Epidermal melanocyte (primary cell): ENCODE measurements around the gene LPCAT1.
A peak's percentile ranks its signal among the peaks of the same experiment; 100 is the strongest.
"Not testable (repeated sequence)": the region's sequence is repeated elsewhere in the genome, so short reads cannot be mapped to it uniquely, and the experiment has no call there.

Source experiments
- DNase-seq: peaks from one replicate; pipeline ENCODE4 v3.0.0; 2011; ENCODE audit warnings: low spot score; ENCODE audit not compliant: insufficient read length

Gene LPCAT1

GRCh38 chr5:1480806-1481205 is 43.0 kb downstream of the LPCAT1 start:
- DNase-seq: no peak

- no peak for DNase-seq
Measured at GRCh38 chr5:1480217-1480616, 43.5 kb downstream of the LPCAT1 start.

- peak; percentile 43 for DNase-seq
Measured at GRCh38 chr5:1479581-1480188, 44.1 kb downstream of the LPCAT1 start.

GRCh38 chr5:1479066-1479465 is 44.7 kb downstream of the LPCAT1 start:
- DNase-seq: no peak

GRCh38 chr5:1478271-1479035 is 45.3 kb downstream of the LPCAT1 start:
- no peak for DNase-seq

- no peak for DNase-seq
Measured at GRCh38 chr5:1477341-1477740, 46.4 kb downstream of the LPCAT1 start.

- no peak for DNase-seq
Measured at GRCh38 chr5:1476967-1477310, 46.8 kb downstream of the LPCAT1 start.

GRCh38 chr5:1476181-1476966 is 47.4 kb downstream of the LPCAT1 start:
- no peak for DNase-seq

GRCh38 chr5:1475544-1475900 is 48.2 kb downstream of the LPCAT1 start:
- DNase-seq: not testable (repeated sequence)

- DNase-seq: no peak
Measured at GRCh38 chr5:1474866-1475543, 48.8 kb downstream of the LPCAT1 start.

- no peak for DNase-seq
Measured at GRCh38 chr5:1474183-1474839, 49.4 kb downstream of the LPCAT1 start.

- no peak for DNase-seq
Measured at GRCh38 chr5:1473746-1474145, 50.0 kb downstream of the LPCAT1 start.

- no peak for DNase-seq
Measured at GRCh38 chr5:1472964-1473628, 50.7 kb downstream of the LPCAT1 start.

- no peak for DNase-seq
Measured at GRCh38 chr5:1471997-1472963, 51.5 kb downstream of the LPCAT1 start.

GRCh38 chr5:1471240-1471853 is 52.4 kb downstream of the LPCAT1 start:
- DNase-seq: no peak

- no peak for DNase-seq
Measured at GRCh38 chr5:1470762-1471211, 53.0 kb downstream of the LPCAT1 start.

- DNase-seq: no peak
Measured at GRCh38 chr5:1468629-1469527, 54.9 kb downstream of the LPCAT1 start.

GRCh38 chr5:1468247-1468612 is 55.5 kb downstream of the LPCAT1 start:
- DNase-seq: peak; percentile 49
